HCT116 (cell line): ENCODE measurements around the gene ZNF416.

Experiments
- EZH2 ChIP-seq: fragments of 200-600 bp; sonication (generic); IDR thresholded peaks from 2 replicates; pipeline ENCODE4 v1.6.1; 2017; ENCODE audit warnings: antibody characterized with exemption, mixed run types
- EZH2phosphoT487 ChIP-seq: fragments of 200-600 bp; IDR thresholded peaks from 2 replicates; pipeline ENCODE4 v1.6.1; 2018; ENCODE audit warnings: antibody characterized with exemption, borderline replicate concordance
- FOSL1 ChIP-seq: IDR thresholded peaks from 2 replicates; pipeline ENCODE4 v1.6.1; 2012; ENCODE audit warnings: low read depth
- JUND ChIP-seq: IDR thresholded peaks from 2 replicates; pipeline ENCODE4 v1.6.1; 2012
- POLR2A ChIP-seq: IDR thresholded peaks from 2 replicates; pipeline ENCODE4 v1.7.0; 2011; ENCODE audit warnings: borderline replicate concordance; ENCODE audit not compliant: insufficient read depth, insufficient read length; ENCODE audit errors: extremely low read depth
- RAD21 ChIP-seq: IDR thresholded peaks from 2 replicates; pipeline ENCODE4 v1.6.1; 2012; ENCODE audit warnings: low read depth, mild to moderate bottlenecking
- SIN3A ChIP-seq: IDR thresholded peaks from 2 replicates; pipeline ENCODE4 v1.6.1; 2012; ENCODE audit warnings: low read depth
- TCF7L2 ChIP-seq: IDR thresholded peaks from 2 replicates; pipeline ENCODE4 v1.7.0; 2011; ENCODE audit warnings: borderline replicate concordance, inconsistent platforms; ENCODE audit not compliant: insufficient read depth, insufficient read length; ENCODE audit errors: extremely low read depth
- TF ChIP-seq, protein P1 (sequence below), 3 experiments: fragments of 200-600 bp in 1 of 3; sonication (generic) in 1 of 3; IDR thresholded peaks in 2 of 3; conservative IDR thresholded peaks in 1 of 3; 2 replicates each; pipeline ENCODE4 v1.5.1; 2012 to 2017; ENCODE audit warnings: low read depth in 2 of 3, low read length in 2 of 3, antibody characterized with exemption in 1 of 3, borderline replicate concordance in 1 of 3, control low read depth in 1 of 3, mild to moderate bottlenecking in 1 of 3, mixed read lengths in 1 of 3, mixed run types in 1 of 3, moderate library complexity in 1 of 3; ENCODE audit not compliant: insufficient read depth in 1 of 3
- TF ChIP-seq, protein P2 (sequence below): IDR thresholded peaks from 2 replicates; pipeline ENCODE4 v1.6.1; 2011; ENCODE audit warnings: mild to moderate bottlenecking, low read length, moderate library complexity; ENCODE audit not compliant: insufficient replicate concordance; ENCODE audit errors: extremely low read depth
- TF ChIP-seq, protein P3 (sequence below): IDR thresholded peaks from 2 replicates; pipeline ENCODE4 v1.6.1; 2012

DNA sequence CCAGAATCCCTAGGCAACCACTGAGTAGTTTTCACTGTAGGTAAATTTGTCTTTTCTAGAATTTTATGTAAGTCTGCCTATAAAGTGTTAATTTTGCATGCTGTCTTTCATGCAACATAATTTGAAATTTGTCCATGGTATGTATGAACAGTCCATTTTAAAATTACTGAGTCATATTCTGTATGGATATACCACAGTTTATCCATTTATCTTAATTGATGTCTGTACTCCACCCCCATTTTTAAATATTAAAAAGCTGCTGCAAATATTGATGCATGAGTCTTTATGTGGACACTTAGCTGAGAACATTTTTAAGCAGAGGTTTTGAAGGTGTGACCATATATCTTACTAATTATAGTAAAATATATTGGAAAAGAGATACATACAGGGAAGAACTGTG lies 44.4 kb upstream of the ZNF416 start:
- TF ChIP-seq, protein P1, sequence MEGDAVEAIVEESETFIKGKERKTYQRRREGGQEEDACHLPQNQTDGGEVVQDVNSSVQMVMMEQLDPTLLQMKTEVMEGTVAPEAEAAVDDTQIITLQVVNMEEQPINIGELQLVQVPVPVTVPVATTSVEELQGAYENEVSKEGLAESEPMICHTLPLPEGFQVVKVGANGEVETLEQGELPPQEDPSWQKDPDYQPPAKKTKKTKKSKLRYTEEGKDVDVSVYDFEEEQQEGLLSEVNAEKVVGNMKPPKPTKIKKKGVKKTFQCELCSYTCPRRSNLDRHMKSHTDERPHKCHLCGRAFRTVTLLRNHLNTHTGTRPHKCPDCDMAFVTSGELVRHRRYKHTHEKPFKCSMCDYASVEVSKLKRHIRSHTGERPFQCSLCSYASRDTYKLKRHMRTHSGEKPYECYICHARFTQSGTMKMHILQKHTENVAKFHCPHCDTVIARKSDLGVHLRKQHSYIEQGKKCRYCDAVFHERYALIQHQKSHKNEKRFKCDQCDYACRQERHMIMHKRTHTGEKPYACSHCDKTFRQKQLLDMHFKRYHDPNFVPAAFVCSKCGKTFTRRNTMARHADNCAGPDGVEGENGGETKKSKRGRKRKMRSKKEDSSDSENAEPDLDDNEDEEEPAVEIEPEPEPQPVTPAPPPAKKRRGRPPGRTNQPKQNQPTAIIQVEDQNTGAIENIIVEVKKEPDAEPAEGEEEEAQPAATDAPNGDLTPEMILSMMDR (IDR thresholded peaks at IDR 0.05 in 2 of 3, conservative IDR thresholded peaks at IDR 0.05 in 1 of 3; ENCODE audit: borderline replicate concordance in 1 of 3, insufficient read depth in 1 of 3, low read depth in 2 of 3, low read length in 2 of 3), result no peak
- TF ChIP-seq POLR2A, result no peak
- TF ChIP-seq, protein P2, sequence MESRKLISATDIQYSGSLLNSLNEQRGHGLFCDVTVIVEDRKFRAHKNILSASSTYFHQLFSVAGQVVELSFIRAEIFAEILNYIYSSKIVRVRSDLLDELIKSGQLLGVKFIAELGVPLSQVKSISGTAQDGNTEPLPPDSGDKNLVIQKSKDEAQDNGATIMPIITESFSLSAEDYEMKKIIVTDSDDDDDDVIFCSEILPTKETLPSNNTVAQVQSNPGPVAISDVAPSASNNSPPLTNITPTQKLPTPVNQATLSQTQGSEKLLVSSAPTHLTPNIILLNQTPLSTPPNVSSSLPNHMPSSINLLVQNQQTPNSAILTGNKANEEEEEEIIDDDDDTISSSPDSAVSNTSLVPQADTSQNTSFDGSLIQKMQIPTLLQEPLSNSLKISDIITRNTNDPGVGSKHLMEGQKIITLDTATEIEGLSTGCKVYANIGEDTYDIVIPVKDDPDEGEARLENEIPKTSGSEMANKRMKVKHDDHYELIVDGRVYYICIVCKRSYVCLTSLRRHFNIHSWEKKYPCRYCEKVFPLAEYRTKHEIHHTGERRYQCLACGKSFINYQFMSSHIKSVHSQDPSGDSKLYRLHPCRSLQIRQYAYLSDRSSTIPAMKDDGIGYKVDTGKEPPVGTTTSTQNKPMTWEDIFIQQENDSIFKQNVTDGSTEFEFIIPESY, result no peak
- no peak for TF ChIP-seq EZH2phosphoT487
- TF ChIP-seq SIN3A, result no peak
- no peak for TF ChIP-seq EZH2
- no peak for TF ChIP-seq FOSL1
- TF ChIP-seq RAD21, result no peak
- TF ChIP-seq TCF7L2, result no peak
- no peak for TF ChIP-seq JUND
- TF ChIP-seq, protein P3, sequence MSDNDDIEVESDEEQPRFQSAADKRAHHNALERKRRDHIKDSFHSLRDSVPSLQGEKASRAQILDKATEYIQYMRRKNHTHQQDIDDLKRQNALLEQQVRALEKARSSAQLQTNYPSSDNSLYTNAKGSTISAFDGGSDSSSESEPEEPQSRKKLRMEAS, result no peak
